ENCODE results near the gene LOXL4. TPM values are rescaled to one million over a fixed set of nuclear protein-coding genes. Genes with fewer than 3 reads are reported as not detected.

The LOXL4 gene
- total RNA-seq, 1 experiment from 2014 or later = 0.13 TPM

- no peak overlapping the region for H3K4ac ChIP-seq (ENCODE audit: low read depth, low read length)
- H2BK20ac ChIP-seq (ENCODE audit: low read depth, low read length, poor library complexity, severe bottlenecking) = no peak overlapping the region
- H3K23me2 ChIP-seq (ENCODE audit: insufficient read length, low read depth, low read length, poor library complexity, severe bottlenecking) = no peaks in the 10 kb centered on the region
- DNase-seq = no peak
- Mint-ChIP-seq H3K27me3 (ENCODE audit: low read depth) (no peaks in the 10 kb centered on the region), H3K36me3 (ENCODE audit: insufficient read depth in 1 of 3, low read depth in 3 of 3) (peaks cover 3 to 19% (median 11%) of the 10 kb centered on the region in 3 experiments; a peak in 6 of 7 replicates), H3K4me3 (no peak overlapping the region), H3K27ac (no peak overlapping the region), H3K9me3 (peaks cover 0 to 3% of the 10 kb centered on the region in 2 experiments; a peak in 1 of 5 replicates), H3K4me1 (no peaks in the 10 kb centered on the region)
- H3K9ac ChIP-seq (ENCODE audit: extremely low read depth, insufficient read length, low read length) = no peak overlapping the region
- H3K9me3 ChIP-seq (ENCODE audit: control insufficient read depth, low read depth, low read length) = no peaks in the 10 kb centered on the region
- H3K27me3 ChIP-seq (ENCODE audit: insufficient read depth, low read length) = no peaks in the 10 kb centered on the region
- no peaks in the 10 kb centered on the region for H4K20me1 ChIP-seq (ENCODE audit: control insufficient read depth, insufficient read depth, insufficient read length)
- no peak overlapping the region for H4K8ac ChIP-seq (replicated peaks; ENCODE audit: insufficient read length, low read depth, low read length)
- H2BK120ac ChIP-seq (ENCODE audit: low read depth, low read length, poor library complexity, severe bottlenecking) = no peak overlapping the region
- H3K14ac ChIP-seq (ENCODE audit: insufficient read depth, low read length) = no peak overlapping the region
- no peak overlapping the region for H3K4me2 ChIP-seq (ENCODE audit: insufficient read depth, insufficient read length, low read length)
- no peak overlapping the region for H4K5ac ChIP-seq (ENCODE audit: insufficient read length, low read depth, low read length)
- no peak overlapping the region for H3K23ac ChIP-seq (ENCODE audit: insufficient read length, low read depth, low read length)
- no peak overlapping the region for H4K91ac ChIP-seq (ENCODE audit: insufficient read length, low read depth, low read length)
- no peaks in the 10 kb centered on the region for H3K4me1 ChIP-seq (ENCODE audit: insufficient read depth, low read length)
- H2BK12ac ChIP-seq (ENCODE audit: insufficient read length, low read depth, low read length) = no peak overlapping the region
- no peak overlapping the region for H3K27ac ChIP-seq (ENCODE audit: insufficient read length, low read depth, low read length)
- no peak overlapping the region for H2AFZ ChIP-seq (ENCODE audit: low read length)
- TF ChIP-seq CTCF (conservative IDR thresholded peaks at IDR 0.05) = no peak
- H3K18ac ChIP-seq (ENCODE audit: insufficient read length, low read depth, low read length) = no peak overlapping the region
- no peak overlapping the region for H2AK5ac ChIP-seq (ENCODE audit: insufficient read length, low read length)
- H3K79me2 ChIP-seq (ENCODE audit: insufficient read depth, low read length) = no peaks in the 10 kb centered on the region
- no peak overlapping the region for H3T11ph ChIP-seq (ENCODE audit: low read length)
- H3K79me1 ChIP-seq (ENCODE audit: insufficient read depth, low read depth, low read length, poor library complexity, severe bottlenecking) = no peaks in the 10 kb centered on the region
- H2BK5ac ChIP-seq (ENCODE audit: insufficient read length, low read length) = no peak overlapping the region
- H2BK15ac ChIP-seq (ENCODE audit: low read depth, low read length) = no peak overlapping the region
- no peak overlapping the region for H3K56ac ChIP-seq (ENCODE audit: insufficient read length, low read depth, low read length)
- WGBS (ENCODE audit: extremely low coverage, insufficient read length, low lambda C conversion rate) = no CpG with 5 or more reads among the region's 1 CpG
These were observed 55.8 kb downstream of the LOXL4 start for GRCh38 chr10:98212196-98212595.

All from H9 (cell line).